ENCODE results near the gene DCXR. TPM values are rescaled to one million over a fixed set of nuclear protein-coding genes. Genes with fewer than 3 reads are reported as not detected.

DCXR gene
- total and polyA plus RNA-seq, 11 donors, result 139 to 312 (median 200) TPM

DNA sequence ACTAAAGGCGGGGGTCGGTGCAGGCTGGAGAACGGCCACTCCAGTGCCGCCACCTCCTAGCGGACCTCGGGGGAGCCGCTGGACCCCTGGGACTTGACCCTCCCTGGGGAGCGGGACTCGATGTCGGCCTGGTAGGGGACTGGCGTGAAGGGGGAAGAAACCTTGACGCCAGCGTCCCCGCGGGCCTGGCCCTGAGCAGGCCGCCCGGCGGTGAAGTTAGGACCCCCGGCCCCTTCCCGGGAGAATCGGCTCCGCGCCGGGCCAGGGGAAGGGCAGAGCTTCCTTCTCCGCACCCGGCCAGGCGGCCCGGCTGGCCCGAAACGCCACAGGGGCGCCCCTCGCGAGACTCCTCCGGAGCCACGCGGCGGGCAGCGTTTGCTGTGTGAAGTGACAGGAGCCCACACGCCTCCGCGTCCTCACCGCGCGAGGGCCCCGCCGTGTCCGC, 27.7 kb upstream of the DCXR start:
- peak in 2 of 4 donors; percentile 2 to 4 for ATAC-seq
- TF ChIP-seq, protein P1, sequence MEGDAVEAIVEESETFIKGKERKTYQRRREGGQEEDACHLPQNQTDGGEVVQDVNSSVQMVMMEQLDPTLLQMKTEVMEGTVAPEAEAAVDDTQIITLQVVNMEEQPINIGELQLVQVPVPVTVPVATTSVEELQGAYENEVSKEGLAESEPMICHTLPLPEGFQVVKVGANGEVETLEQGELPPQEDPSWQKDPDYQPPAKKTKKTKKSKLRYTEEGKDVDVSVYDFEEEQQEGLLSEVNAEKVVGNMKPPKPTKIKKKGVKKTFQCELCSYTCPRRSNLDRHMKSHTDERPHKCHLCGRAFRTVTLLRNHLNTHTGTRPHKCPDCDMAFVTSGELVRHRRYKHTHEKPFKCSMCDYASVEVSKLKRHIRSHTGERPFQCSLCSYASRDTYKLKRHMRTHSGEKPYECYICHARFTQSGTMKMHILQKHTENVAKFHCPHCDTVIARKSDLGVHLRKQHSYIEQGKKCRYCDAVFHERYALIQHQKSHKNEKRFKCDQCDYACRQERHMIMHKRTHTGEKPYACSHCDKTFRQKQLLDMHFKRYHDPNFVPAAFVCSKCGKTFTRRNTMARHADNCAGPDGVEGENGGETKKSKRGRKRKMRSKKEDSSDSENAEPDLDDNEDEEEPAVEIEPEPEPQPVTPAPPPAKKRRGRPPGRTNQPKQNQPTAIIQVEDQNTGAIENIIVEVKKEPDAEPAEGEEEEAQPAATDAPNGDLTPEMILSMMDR (IDR thresholded peaks at IDR 0.05), result no peak
- TF ChIP-seq POLR2A (IDR thresholded peaks at IDR 0.05), result no peak
- intact Hi-C loops (cut with DNase I), result loop anchor here in 1 of 10 donors (2.0 kb wide), 1 partner anchor 34 kb away; the partner anchor contains the start of gene FASN

GRCh38 chr17:82064433-82065192, 27.1 kb upstream of the DCXR start:
- H3K27ac ChIP-seq, result peak overlapping the region in 8 of 12 donors; percentile 75 to 93 (median 88)
- ATAC-seq, result peak in 2 of 4 donors; percentile 2 to 4

More for the DNA sequence above, 27.7 kb upstream of the DCXR start:
- Histone ChIP-seq H3K9me3 (no peaks in the 10 kb centered on the region), H3K4me3 (peak overlapping the region; percentile 78 to 98 (median 93)), H3K27me3 (no peaks in the 10 kb centered on the region), H3K27ac (peak overlapping the region; percentile 52 to 93 (median 86)), H3K36me3 (peaks cover 0 to 37% (median 23%) of the 10 kb centered on the region in 9 donors), H3K4me1 (peaks cover 0 to 27% (median 19%) of the 10 kb centered on the region in 12 donors)
- DNase-seq, result peak in 2 of 5 donors; percentile 33 to 67
- 0 to 2% (median 1%) methylated on average over 6 to 47 of the region's 47 CpGs for WGBS, 4 donors

GRCh38 chr17:82063424-82064415, 26.2 kb upstream of the DCXR start:
- H3K36me3 ChIP-seq, result peaks cover 0 to 52% (median 36%) of the 10 kb centered on the region in 9 donors

More at GRCh38 chr17:82064433-82065192, 27.1 kb upstream of the DCXR start:
- peak in 3 of 5 donors; percentile 24 to 61 (median 24) for DNase-seq
- H3K36me3 ChIP-seq, result peaks cover 0 to 43% (median 29%) of the 10 kb centered on the region in 9 donors
- H3K27me3 ChIP-seq, result no peaks in the 10 kb centered on the region
- H3K9me3 ChIP-seq, result no peaks in the 10 kb centered on the region
- 36 to 65% (median 41%) methylated on average over 12 to 36 of the region's 36 CpGs for WGBS, 4 donors
- peak overlapping the region; percentile 78 to 98 (median 93) for H3K4me3 ChIP-seq
- intact Hi-C loops (cut with DNase I), result loop anchor here in 1 of 10 donors (2.0 kb wide), 1 partner anchor 34 kb away; the partner anchor contains the start of gene FASN
- TF ChIP-seq POLR2A (IDR thresholded peaks at IDR 0.05), result no peak
- TF ChIP-seq, protein P1 (IDR thresholded peaks at IDR 0.05), result no peak
- H3K4me1 ChIP-seq, result peaks cover 0 to 27% (median 19%) of the 10 kb centered on the region in 12 donors

More at GRCh38 chr17:82063424-82064415, 26.2 kb upstream of the DCXR start:
- ATAC-seq (no peak), DNase-seq (peak in 3 of 5 donors; percentile 18 to 54 (median 18))
- Histone ChIP-seq H3K4me1 (peaks cover 0 to 27% (median 19%) of the 10 kb centered on the region in 12 donors), H3K9me3 (no peaks in the 10 kb centered on the region), H3K27me3 (no peaks in the 10 kb centered on the region), H3K27ac (no peak overlapping the region), H3K4me3 (peak overlapping the region in 4 of 12 donors; percentile 93 to 95 (median 94))
- TF ChIP-seq, protein P1 (IDR thresholded peaks at IDR 0.05), result no peak
- no peak for TF ChIP-seq POLR2A (IDR thresholded peaks at IDR 0.05)
- intact Hi-C loops (cut with DNase I), result loop anchor here in 1 of 10 donors (2.0 kb wide), 1 partner anchor 35 kb away; the partner anchor contains the start of gene FASN
- WGBS, 4 donors, result 81 to 85% (median 82%) methylated on average over 15 to 20 of the region's 20 CpGs

Measured in heart left ventricle (tissue), 16 donors.